H9 (cell line): ENCODE results near the gene AGAP3. TPM values are rescaled to one million over a fixed set of nuclear protein-coding genes. Genes with fewer than 3 reads are reported as not detected.
A peak's percentile ranks its signal among the peaks of the same experiment; 100 is the strongest.

Experiments used
- DNase-seq: peaks from one replicate; pipeline ENCODE4 v3.0.0-alpha.2; 2017
- H2AFZ ChIP-seq: one replicate; pipeline ENCODE4 v1.6.1; 2013; ENCODE audit warnings: mild to moderate bottlenecking, low read length, control low read depth, moderate library complexity
- H2AK5ac ChIP-seq: 2 replicates; pipeline ENCODE4 v1.6.1; 2013; ENCODE audit warnings: low read length, control low read depth, mixed read lengths; ENCODE audit not compliant: insufficient read length
- H2BK120ac ChIP-seq: one replicate; pipeline ENCODE4 v1.6.1; 2013; ENCODE audit warnings: low read depth, mild to moderate bottlenecking, low read length, control low read depth, inconsistent platforms; ENCODE audit not compliant: poor library complexity, severe bottlenecking
- H2BK12ac ChIP-seq: 2 replicates; pipeline ENCODE4 v1.6.1; 2013; ENCODE audit warnings: low read length, control low read depth, mixed read lengths, low read depth; ENCODE audit not compliant: insufficient read length
- H2BK15ac ChIP-seq: 2 replicates; pipeline ENCODE4 v1.6.1; 2013; ENCODE audit warnings: low read depth, low read length, control low read depth
- H2BK20ac ChIP-seq: one replicate; pipeline ENCODE4 v1.6.1; 2013; ENCODE audit warnings: low read depth, mild to moderate bottlenecking, low read length, control low read depth, inconsistent platforms; ENCODE audit not compliant: poor library complexity, severe bottlenecking
- H2BK5ac ChIP-seq: 2 replicates; pipeline ENCODE4 v1.6.1; 2013; ENCODE audit warnings: low read length, control low read depth, mixed read lengths; ENCODE audit not compliant: insufficient read length
- H3K14ac ChIP-seq: 2 replicates; pipeline ENCODE4 v1.6.1; 2013; ENCODE audit warnings: low read length, control low read depth; ENCODE audit not compliant: insufficient read depth
- H3K18ac ChIP-seq: 2 replicates; pipeline ENCODE4 v1.6.1; 2013; ENCODE audit warnings: low read depth, mild to moderate bottlenecking, mixed read lengths, low read length, control low read depth; ENCODE audit not compliant: insufficient read length
- H3K23ac ChIP-seq: 2 replicates; pipeline ENCODE4 v1.6.1; 2013; ENCODE audit warnings: low read length, control low read depth, mixed read lengths, low read depth; ENCODE audit not compliant: insufficient read length
- H3K23me2 ChIP-seq: 2 replicates; pipeline ENCODE4 v1.6.1; 2013; ENCODE audit warnings: low read depth, mild to moderate bottlenecking, mixed read lengths, low read length, control low read depth; ENCODE audit not compliant: insufficient read length, poor library complexity, severe bottlenecking
- H3K27ac ChIP-seq: 2 replicates; pipeline ENCODE4 v1.5.1; 2013; ENCODE audit warnings: low read length, control low read depth, mixed read lengths, low read depth; ENCODE audit not compliant: insufficient read length
- H3K27me3 ChIP-seq: 2 replicates; pipeline ENCODE4 v1.6.1; 2013; ENCODE audit warnings: low read length, control low read depth, inconsistent platforms; ENCODE audit not compliant: insufficient read depth
- H3K4ac ChIP-seq: 2 replicates; pipeline ENCODE4 v1.6.1; 2013; ENCODE audit warnings: low read depth, mild to moderate bottlenecking, control low read depth, inconsistent platforms, low read length, moderate library complexity
- H3K4me1 ChIP-seq: 2 replicates; pipeline ENCODE4 v1.6.1; 2013; ENCODE audit warnings: low read length, control low read depth, inconsistent platforms; ENCODE audit not compliant: insufficient read depth
- H3K4me2 ChIP-seq: 2 replicates; pipeline ENCODE4 v1.6.1; 2013; ENCODE audit warnings: low read length, control low read depth, mixed read lengths; ENCODE audit not compliant: insufficient read length, insufficient read depth
- H3K56ac ChIP-seq: 2 replicates; pipeline ENCODE4 v1.6.1; 2013; ENCODE audit warnings: low read depth, mild to moderate bottlenecking, mixed read lengths, low read length, control low read depth; ENCODE audit not compliant: insufficient read length
- H3K79me1 ChIP-seq: 2 replicates; pipeline ENCODE4 v1.6.1; 2013; ENCODE audit warnings: low read depth, mild to moderate bottlenecking, moderate library complexity, low read length, control low read depth, inconsistent platforms; ENCODE audit not compliant: insufficient read depth, poor library complexity, severe bottlenecking
- H3K79me2 ChIP-seq: 2 replicates; pipeline ENCODE4 v1.6.1; 2013; ENCODE audit warnings: low read length, control low read depth, inconsistent platforms; ENCODE audit not compliant: insufficient read depth
- H3K9ac ChIP-seq: 2 replicates; pipeline ENCODE4 v1.6.1; 2013; ENCODE audit warnings: low read length, control low read depth, mixed read lengths; ENCODE audit not compliant: insufficient read length; ENCODE audit errors: extremely low read depth
- H3K9me3 ChIP-seq: one replicate; pipeline ENCODE4 v1.6.1; 2013; ENCODE audit warnings: low read depth, low read length, inconsistent platforms; ENCODE audit not compliant: control insufficient read depth
- H3T11ph ChIP-seq: one replicate; pipeline ENCODE4 v1.6.1; 2013; ENCODE audit warnings: mild to moderate bottlenecking, low read length, control low read depth, inconsistent platforms
- H4K20me1 ChIP-seq: one replicate; pipeline ENCODE4 v1.6.1; 2013; ENCODE audit not compliant: control insufficient read depth, insufficient read length, insufficient read depth
- H4K5ac ChIP-seq: 2 replicates; pipeline ENCODE4 v1.6.1; 2013; ENCODE audit warnings: low read depth, mild to moderate bottlenecking, mixed read lengths, low read length, control low read depth; ENCODE audit not compliant: insufficient read length
- H4K8ac ChIP-seq: replicated peaks from 2 replicates; pipeline ENCODE4 v1.6.1; 2013; ENCODE audit warnings: low read length, control low read depth, mixed read lengths, low read depth; ENCODE audit not compliant: insufficient read length
- H4K91ac ChIP-seq: 2 replicates; pipeline ENCODE4 v1.6.1; 2013; ENCODE audit warnings: low read depth, mild to moderate bottlenecking, moderate library complexity, mixed read lengths, low read length, control low read depth; ENCODE audit not compliant: insufficient read length
- H3K27ac Mint-ChIP-seq, 3 experiments: 2 replicates in 2 of 3; 3 replicates in 1 of 3; pipeline ENCODE4 v1.8.0; 2020 to 2021; ENCODE audit warnings: mixed read lengths in 3 of 3, mild to moderate bottlenecking in 1 of 3, moderate library complexity in 1 of 3
- H3K27me3 Mint-ChIP-seq: 2 replicates; pipeline ENCODE4 v1.8.0; 2021; ENCODE audit warnings: low read depth, mild to moderate bottlenecking, moderate library complexity, mixed read lengths
- H3K36me3 Mint-ChIP-seq, 3 experiments: 2 replicates in 2 of 3; 3 replicates in 1 of 3; pipeline ENCODE4 v1.8.0; 2020 to 2021; ENCODE audit warnings: low read depth in 3 of 3, mixed read lengths in 3 of 3; ENCODE audit not compliant: insufficient read depth in 1 of 3
- H3K4me1 Mint-ChIP-seq, 2 experiments: 2 replicates each; pipeline ENCODE4 v1.8.0; 2020; ENCODE audit warnings: mixed read lengths in 2 of 2
- H3K4me3 Mint-ChIP-seq, 2 experiments: 2 replicates in 1 of 2; 3 replicates in 1 of 2; pipeline ENCODE4 v1.8.0; 2020 to 2021; ENCODE audit warnings: mild to moderate bottlenecking in 2 of 2, mixed read lengths in 2 of 2, moderate library complexity in 1 of 2
- H3K9me3 Mint-ChIP-seq, 2 experiments: 2 replicates in 1 of 2; 3 replicates in 1 of 2; pipeline ENCODE4 v1.8.0; 2020; ENCODE audit warnings: mild to moderate bottlenecking in 2 of 2, mixed read lengths in 2 of 2, moderate library complexity in 1 of 2
- CTCF ChIP-seq: fragments of 200-600 bp; sonication (generic); conservative IDR thresholded peaks from 3 replicates; pipeline ENCODE4 v1.8.0; 2021; ENCODE audit warnings: antibody characterized with exemption, mild to moderate bottlenecking
- WGBS: extraction: QIAGEN DNeasy Blood & Tissue Kit; methylation state at CpG from one replicate; pipeline ENCODE4 v1.1.7; 2013; ENCODE audit warnings: missing lambda C conversion rate, low lambda C conversion rate, mixed read lengths; ENCODE audit not compliant: insufficient read length; ENCODE audit errors: extremely low coverage; 5-methylcytosine and 5-hydroxymethylcytosine counted together
- total RNA-seq: library from RNA; stranded (reverse); gene quantifications from 2 replicates; pipeline ENCODE4 v1.2.1, GENCODE V29; 2021

Gene AGAP3
- total RNA-seq, 1 experiment from 2014 or later, result 97.7 TPM

GRCh38 chr7:151080522-151081169, 5.6 kb upstream of the AGAP3 start, which contains the start of gene FASTK:
TSS of gene FASTK (minus strand) at chr7:151080809. CDS start at chr7:151080766, 43 bp downstream.
- Histone ChIP-seq H3K4ac (no peak within 1 kb of the TSS), H3K9ac (peak within 1 kb of the TSS; percentile 74), H3K23ac (no peak within 1 kb of the TSS), H3K4me1 (peaks cover 2% of the 10 kb centered on the region; the same call in 1 of the 2 replicates), H4K91ac (no peak within 1 kb of the TSS), H3K23me2 (peaks cover 7% of the 10 kb centered on the region), H2BK120ac (no peak within 1 kb of the TSS), H3K79me1 (no peaks in the 10 kb centered on the region), H3K79me2 (no peaks in the 10 kb centered on the region; the same call in 1 of the 2 replicates), H4K5ac (no peak within 1 kb of the TSS), H3T11ph (no peak within 1 kb of the TSS), H3K4me2 (peak within 1 kb of the TSS; percentile 70), H2BK5ac (no peak within 1 kb of the TSS), H3K18ac (no peak within 1 kb of the TSS), H2BK20ac (no peak within 1 kb of the TSS), H3K9me3 (no peaks in the 10 kb centered on the region), H3K14ac (peak within 1 kb of the TSS; percentile 65), H2AK5ac (no peak within 1 kb of the TSS), H3K56ac (no peak within 1 kb of the TSS), H2AFZ (no peak within 1 kb of the TSS), H2BK15ac (no peak within 1 kb of the TSS), H2BK12ac (no peak within 1 kb of the TSS), H4K20me1 (no peaks in the 10 kb centered on the region), H3K27me3 (no peaks in the 10 kb centered on the region; the same call in 1 of the 2 replicates), H3K27ac (no peak within 1 kb of the TSS), H4K8ac (no peak within 1 kb of the TSS)
- TF ChIP-seq CTCF, result no peak
- H3K9me3 Mint-ChIP-seq, result no peaks in the 10 kb centered on the region; a peak in 1 of 5 replicates
- DNase-seq, result peak; percentile 90
- WGBS, result no CpG with 5 or more reads among the region's 66 CpGs
- peaks cover 38 to 50% of the 10 kb centered on the region in 2 experiments for H3K4me1 Mint-ChIP-seq
- peak within 1 kb of the TSS; percentile 79 to 92 for H3K4me3 Mint-ChIP-seq
- peaks cover 6 to 13% (median 11%) of the 10 kb centered on the region in 3 experiments for H3K36me3 Mint-ChIP-seq
- peak within 1 kb of the TSS; percentile 6 to 86 (median 65); a peak in 4 of 7 replicates for H3K27ac Mint-ChIP-seq
- peaks cover 9% of the 10 kb centered on the region for H3K27me3 Mint-ChIP-seq
